ENCODE measurements around the gene OMG.
"Not testable (repeated sequence)": the region's sequence is repeated elsewhere in the genome, so short reads cannot be mapped to it uniquely, and the experiment has no call there.

Gene OMG, protein sequence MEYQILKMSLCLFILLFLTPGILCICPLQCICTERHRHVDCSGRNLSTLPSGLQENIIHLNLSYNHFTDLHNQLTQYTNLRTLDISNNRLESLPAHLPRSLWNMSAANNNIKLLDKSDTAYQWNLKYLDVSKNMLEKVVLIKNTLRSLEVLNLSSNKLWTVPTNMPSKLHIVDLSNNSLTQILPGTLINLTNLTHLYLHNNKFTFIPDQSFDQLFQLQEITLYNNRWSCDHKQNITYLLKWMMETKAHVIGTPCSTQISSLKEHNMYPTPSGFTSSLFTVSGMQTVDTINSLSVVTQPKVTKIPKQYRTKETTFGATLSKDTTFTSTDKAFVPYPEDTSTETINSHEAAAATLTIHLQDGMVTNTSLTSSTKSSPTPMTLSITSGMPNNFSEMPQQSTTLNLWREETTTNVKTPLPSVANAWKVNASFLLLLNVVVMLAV

DNA sequence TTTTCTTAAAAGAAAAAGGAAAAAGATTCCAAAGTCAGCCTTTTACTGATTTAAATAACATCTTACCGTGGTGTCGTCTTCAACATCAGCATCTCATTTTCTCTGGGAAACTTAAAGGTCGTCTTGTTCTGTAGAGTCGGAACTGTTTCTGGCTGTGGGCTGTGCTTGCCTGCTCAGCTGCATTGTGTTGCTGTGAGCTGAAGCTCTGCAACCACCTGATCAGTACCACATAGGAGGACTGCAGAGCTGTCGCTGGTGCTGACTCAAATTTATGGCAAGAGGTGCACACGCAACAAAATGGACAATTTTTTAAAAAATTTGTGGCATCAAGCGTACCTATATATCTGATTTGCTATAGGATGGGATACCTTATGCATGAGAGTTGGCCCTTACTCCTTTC, at the start of gene OMG:
Gene OMG, minus strand, starts transcription at position 150 of the 400 bp plus-strand sequence. CDS start 908 bp downstream, outside the sequence.
- no peak for DNase-seq (ENCODE audit: low spot score)

DNA sequence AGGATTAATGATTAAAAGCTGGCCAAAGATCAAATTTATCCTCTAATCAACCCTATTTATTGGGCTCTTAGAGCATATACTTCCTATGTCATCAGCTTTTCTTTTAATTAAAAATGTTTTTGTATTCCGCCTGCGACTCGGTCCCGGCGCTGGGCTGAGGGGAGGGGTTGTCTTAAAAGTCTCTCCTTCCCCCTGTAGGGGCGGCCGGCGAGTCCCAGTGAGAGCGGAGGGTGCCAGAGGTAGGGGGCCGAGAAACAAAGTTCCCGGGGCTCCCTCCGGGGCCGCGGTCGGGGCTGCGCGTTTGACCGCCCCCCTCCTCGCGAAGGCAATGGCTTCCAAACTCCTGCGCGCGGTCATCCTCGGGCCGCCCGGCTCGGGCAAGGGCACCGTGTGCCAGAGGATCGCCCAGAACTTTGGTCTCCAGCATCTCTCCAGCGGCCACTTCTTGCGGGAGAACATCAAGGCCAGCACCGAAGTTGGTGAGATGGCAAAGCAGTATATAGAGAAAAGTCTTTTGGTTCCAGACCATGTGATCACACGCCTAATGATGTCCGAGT, 48.2 kb upstream of the OMG start:
- not testable (repeated sequence) for DNase-seq (ENCODE audit: low spot score)

DNA sequence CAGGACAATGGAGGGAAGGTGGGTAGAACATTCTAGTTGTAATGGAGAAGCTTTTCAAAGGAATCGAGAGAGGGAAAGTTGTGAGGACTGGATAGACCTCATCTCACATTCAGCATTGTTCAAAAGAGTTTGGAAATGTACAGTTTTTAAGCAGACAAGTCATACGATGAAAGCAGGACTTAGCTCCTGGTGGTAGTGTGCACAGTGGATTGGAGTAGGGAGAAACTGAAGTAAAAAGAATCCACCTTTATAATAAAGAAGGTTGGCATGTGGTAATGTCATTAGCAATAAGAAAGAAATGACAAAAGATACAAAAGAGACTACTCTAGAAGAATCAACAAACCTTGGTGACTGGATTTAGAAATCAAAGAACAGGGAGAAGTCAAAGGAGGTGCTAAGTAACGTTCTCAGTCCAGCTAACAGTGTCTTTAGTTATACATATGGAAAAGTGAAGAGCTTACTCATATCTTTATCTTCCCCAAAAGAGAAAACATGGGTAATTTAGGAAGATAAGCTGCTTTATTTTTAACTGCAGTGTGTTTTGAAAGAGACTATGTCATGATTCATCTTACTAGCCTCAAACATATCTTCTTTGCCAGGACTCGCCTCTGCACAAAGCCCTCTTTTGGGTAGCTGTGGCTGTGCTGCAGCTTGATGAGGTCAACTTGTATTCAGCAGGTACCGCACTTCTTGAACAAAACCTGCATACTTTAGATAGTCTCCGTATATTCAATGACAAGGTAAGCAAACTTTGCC, 43.0 kb upstream of the OMG start:
- no peak for DNase-seq (ENCODE audit: low spot score)

DNA sequence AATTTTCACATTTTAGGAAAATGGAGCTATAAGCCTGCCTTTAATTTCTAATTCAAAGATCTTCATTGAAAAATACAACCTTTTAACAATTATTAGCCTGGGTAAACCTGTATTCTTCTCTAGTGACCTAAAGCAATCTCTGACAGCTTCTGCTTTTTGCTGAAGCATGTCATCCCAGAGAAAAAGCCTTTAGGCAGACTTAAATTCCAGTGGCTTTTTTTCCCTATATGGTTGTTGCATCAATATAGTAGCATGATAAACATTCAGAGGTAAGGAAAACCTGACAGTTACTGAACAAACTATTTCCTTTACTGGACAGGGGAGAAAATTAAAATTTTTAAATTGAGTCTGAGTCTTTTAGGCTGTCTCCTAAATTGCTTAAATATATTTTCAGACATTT, 32.2 kb upstream of the OMG start:
- DNase-seq (ENCODE audit: low spot score): no peak

DNA sequence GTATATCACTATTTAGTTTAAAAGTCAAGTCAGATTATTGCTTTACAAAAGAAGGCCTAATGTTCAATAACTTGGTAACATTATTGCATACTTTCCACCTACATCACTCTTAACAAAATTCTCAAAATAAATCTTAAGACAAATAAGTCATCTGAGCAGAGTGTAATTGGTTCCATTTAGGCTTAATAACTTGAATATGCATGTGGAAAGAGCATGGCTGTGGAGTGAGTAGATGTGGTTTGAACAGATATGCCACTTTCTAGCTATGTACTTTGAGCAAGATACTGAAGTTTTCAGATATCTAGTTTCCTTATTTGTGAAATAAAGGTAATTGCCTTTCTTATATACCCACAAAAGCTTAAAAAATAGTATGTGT, 31.1 kb upstream of the OMG start:
- no peak for DNase-seq (ENCODE audit: low spot score)

DNA sequence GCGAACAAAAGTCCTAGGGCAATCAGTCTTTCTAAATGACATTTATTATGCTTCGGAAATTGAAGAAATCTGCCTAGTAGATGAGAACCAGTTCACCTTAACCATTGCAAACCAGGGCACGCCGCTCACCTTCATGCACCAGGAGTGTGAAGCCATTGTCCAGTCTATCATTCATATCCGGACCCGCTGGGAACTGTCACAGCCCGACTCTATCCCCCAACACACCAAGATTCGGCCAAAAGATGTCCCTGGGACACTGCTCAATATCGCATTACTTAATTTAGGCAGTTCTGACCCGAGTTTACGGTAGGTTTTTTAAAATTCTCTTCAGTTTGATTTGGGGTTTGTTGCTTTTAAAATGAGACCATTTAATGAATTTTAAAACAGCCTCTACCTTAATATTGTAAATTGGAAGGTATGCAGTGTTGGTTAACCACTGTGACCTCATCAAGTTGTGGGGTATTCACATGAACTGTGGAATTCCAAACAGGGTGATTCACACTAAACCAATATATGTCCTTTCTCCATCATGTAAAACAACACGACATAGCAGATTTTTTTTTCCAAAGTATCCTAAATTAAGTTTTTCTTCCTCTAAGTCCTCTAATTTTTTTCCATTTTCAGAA, 30.6 kb upstream of the OMG start:
- no peak for DNase-seq (ENCODE audit: low spot score)

DNA sequence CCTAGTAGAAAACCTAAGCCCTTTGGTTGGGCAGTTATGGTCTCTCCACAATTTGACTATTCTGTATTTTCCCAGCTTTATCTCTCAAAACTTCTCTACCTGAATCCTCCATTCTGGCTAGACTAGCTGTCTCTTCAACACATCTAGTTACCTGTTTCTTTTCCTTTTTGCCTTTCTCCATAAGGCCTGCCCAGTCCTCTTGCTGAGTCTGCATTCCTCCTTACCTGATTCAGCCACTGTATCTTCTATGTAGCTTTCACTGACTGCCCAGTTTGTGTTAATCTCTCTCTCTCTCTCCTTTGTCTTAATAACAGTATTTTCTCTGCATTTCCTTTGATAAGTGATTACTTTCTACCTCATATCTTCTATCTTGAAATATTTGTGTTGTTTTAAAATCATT, 26.5 kb upstream of the OMG start:
- DNase-seq (ENCODE audit: low spot score): no peak

DNA sequence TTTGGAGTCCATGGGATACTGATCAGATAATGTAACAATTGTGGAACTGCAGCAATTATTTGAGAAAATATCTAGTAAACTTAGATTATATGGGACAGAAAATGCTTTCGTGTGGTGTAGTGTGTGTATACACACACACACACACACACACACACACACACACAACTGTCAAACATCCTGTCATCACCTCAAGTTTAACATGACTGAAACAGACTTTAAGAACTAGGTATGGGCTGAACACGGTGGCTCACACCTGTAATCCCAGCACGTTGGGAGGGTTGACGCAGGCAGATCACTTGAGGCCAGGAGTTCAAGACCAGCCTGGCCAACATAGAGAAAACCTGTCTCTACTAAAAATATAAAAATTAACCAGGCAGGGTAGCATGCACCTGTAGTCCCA, 24.9 kb upstream of the OMG start:
- DNase-seq (ENCODE audit: low spot score): no peak

DNA sequence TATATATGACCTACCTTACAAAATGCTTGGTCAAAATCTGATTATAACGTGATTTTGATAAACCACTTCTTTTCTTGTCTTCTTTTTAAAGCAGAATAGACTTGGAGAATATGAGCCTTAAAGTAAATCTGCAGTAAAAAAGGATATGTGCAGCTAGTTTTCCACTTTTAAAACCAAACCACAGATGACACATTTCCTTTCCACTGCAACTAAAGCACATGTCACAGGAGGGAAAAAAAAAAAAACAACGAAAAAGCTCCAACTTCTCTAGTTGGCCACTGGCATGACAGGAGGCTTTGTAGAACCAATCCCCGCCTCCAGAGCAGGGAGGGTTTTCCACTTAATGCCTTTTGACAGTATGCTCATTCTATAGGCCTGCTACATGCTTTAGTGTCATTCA, 24.4 kb upstream of the OMG start, which contains the start of gene EVI2A:
Gene EVI2A, minus strand, starts transcription at position 142 of the 400 bp plus-strand sequence. CDS start 2,609 bp downstream, outside the sequence.
- DNase-seq (ENCODE audit: low spot score): no peak

DNA sequence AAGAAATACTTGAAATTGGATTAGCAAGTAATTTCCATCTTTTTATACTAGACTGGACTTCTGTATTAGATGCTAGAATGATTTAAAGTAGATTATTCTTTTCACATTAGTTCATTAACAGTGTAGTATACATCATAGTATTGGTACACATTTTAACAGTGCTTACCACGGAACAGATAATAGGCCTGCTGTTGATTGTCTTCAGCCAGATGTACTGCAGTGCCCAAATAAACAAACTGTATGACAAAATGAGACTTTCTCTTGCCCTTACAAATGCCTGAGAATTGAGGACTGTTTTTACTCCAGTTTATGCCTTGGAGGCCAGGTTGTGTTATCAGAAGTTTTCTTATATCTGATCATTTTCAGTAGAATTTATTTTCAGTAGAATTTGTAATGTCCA, 23.8 kb upstream of the OMG start:
- no peak for DNase-seq (ENCODE audit: low spot score)

DNA sequence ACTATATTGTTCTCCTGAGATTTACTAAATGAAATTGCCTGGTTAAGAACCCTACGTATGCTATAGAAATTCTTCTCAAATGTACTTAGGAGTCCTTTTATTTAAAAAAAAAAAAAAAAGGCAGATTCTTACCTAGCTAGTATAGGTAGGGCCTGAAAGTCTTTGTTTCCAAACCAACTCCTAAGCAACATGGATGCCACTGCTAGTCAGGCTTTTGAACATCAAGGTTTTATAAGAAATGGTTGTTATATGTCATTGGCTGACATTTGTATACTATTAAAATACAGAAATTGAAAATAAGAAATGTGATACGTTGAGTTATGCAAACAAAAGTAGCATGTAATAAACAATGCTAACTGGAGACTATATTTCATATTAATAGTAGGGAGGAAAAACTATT, 23.2 kb upstream of the OMG start:
- no peak for DNase-seq (ENCODE audit: low spot score)

DNA sequence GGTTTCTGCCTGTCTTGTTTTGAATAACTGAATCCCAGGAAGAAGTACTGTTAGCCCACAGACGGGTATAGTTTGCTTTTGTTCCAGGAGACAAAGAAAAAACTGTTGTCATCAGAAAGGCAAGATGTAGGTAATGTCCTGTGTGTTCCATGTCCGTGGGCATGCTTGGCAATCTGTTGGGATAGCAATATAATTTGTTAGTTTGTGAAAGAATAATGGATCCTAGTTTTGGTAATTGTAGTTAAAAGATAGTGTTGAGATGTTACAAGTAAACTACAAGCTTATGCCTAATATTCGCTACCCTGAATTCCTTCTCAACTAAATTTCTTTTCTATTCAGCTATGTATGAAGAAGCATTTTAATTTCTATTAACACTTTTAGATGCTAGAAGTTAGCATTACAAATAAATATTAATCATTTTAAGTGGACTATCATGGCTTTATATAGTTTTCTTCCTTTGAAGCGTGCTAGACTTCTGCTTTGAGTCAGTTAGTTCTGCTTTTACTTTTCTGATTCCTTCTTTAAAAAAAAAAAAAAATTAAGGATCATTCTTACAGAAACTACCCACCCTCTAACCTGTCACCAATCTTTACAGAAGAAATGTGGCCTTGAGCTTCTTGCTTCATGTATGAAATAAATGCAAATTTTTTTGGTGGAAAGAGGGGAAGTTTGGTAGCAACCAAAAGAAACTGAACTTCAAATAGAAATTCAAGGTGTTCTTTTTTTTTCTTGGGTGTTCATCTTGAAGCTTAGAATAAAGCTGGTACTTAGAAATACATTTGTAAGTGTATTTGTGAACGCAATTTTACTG, 22.0 kb upstream of the OMG start:
- DNase-seq (ENCODE audit: low spot score): no peak

DNA sequence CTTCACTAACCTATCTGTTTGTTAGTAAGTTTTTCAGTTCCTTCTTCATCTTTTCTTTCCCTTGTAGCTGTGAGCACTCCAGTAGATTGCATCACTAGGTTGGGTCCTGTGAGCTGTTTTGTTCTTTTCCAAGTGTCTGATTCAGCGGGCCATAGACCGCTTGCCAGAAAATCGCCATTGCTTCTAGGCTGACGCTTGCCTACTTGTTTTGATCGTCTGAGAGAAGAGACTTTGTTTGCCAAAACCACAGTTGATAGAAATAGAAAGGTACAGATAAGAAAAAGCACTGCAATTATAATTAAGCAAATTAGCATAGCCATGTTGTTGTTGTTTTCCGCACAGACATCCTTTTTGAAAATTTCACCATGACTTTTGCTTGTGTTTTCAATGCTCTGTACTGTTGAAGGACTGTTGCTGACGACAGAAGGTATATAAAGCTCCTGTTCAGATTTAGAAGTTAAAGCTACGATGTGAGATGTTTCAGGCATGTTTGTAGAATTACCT, 21.3 kb upstream of the OMG start:
- no peak for DNase-seq (ENCODE audit: low spot score)

DNA sequence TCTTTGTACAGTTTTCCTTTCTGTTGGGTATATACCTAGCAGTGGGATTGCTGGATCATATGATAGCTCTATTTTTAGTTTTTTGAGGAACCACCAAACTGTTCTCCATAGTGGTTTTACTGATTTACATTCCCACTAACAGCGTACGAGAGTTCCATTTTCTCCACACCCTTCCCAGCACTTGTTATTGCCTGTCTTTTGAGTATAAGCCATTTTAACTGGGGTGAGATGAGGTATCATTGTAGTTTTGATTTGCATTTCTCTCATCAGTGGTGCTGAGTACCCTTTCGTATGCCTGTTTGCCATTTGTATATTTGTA, 17.7 kb upstream of the OMG start:
- no peak for DNase-seq (ENCODE audit: low spot score)

DNA sequence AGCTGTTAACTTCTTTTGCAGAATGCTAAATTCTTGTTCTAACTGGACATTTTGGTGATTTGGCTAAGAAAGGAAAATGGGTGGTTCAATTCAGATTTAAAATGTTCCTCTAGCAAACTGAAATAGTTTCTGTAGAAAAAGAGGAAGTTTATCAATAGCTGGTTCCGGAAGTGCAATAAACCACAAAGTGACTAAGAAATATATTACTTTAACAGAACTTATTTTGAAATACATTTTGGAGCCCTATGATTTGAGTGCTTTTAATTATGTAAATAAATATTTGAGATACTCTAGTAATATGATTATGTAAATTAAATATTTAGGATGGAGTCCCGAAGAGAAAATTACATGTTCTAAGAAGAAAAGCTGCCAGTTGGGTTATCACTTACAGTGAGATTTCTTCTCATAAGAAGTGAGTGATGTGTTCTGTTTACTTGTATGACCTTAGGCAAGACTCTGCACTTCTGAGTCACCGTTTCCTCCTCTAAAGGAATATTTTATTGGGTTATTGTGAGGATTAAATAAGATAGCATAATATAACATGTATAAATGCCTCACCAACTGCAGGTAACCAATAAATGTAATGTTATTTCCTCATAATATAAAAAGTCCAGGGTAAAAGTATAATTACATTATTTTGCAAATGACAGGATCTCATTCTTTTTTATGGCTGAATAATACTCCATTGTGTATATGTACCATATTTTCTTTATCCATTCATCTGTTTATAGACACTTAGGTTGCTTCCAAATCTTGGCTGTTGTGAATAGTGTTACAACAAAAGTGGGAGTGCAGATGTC, 17.1 kb upstream of the OMG start, which contains the start of gene EVI2B:
Gene EVI2B, minus strand, starts transcription at position 73 of the 800 bp plus-strand sequence. CDS start 8,445 bp downstream, outside the sequence.
- DNase-seq (ENCODE audit: low spot score): no peak

DNA sequence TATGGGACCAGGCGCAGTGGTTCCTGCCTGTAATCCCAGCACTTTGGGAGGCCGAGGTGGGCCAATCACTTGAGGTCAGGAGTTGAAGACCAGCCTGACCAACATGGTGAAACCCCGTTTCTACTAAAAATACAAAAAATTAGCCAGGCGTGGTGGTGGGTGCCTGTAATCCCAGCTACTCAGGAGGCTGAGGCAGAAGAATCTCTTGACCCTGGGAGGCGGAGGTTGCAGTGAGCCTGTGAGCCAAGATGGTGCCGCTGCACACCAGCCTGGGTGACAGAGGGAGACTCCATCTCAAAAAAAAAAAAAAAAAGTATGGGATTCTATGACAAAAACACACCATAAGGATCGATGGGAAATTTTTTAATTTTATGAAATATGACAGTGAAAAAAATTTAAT, 15.2 kb upstream of the OMG start:
- not testable (repeated sequence) for DNase-seq (ENCODE audit: low spot score)

DNA sequence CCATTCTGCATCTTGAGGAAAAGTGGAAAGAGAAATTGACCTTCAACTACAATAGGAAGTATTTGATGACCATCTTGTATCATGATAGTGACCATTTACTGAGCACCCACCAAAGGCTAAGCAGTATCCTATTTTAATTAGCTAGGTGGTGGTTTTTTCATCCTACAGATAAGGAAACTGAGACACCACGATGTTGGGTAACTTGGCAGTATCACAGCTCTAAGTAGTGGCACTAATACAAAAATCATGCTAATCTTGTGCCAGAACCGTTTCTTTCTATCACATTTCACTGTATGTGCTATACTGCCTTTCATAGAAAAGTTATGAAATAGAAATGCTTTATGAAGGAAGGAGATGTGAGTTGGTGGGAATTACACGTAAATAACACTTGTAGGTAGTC, 14.5 kb upstream of the OMG start:
- DNase-seq (ENCODE audit: low spot score): no peak

DNA sequence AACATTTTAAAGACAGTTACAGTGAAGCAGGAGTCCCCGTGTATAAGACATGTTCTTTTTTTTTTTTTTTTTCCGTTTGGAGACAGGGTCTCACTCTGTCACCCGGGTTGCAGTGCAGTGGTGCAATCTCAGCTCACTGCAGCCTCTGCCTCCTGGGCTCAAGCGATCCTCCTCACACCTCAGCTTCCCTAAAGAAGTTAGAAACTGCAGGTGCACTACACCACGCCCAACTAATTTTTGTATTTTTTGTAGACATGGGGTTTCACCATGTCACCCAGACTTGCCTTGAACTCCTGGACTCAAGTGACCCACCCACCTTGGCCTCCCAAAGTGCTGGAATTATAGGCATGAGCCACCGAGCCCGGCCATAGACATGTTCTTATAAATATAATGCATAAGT, 13.8 kb upstream of the OMG start:
- DNase-seq (ENCODE audit: low spot score): no peak

DNA sequence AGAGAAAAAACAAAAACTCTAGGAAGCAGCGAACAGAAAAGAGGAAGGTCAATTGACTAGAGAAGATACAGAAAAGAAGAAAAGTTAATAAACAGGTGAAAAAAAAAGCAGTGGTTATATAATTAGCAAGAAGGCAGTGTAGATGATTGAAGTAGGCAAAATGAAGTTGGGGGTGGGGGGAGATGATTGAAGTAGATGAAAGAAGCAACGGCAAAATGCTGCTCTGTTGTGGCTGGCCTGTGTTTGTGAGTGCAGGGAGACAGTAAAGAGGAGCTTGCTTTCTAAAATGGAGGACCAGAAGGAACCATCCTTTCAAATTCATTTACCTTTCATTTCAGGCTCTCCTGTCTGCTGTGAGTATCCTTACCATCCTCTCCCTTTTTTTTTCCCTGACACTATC, 13.2 kb upstream of the OMG start:
- DNase-seq (ENCODE audit: low spot score): no peak

DNA sequence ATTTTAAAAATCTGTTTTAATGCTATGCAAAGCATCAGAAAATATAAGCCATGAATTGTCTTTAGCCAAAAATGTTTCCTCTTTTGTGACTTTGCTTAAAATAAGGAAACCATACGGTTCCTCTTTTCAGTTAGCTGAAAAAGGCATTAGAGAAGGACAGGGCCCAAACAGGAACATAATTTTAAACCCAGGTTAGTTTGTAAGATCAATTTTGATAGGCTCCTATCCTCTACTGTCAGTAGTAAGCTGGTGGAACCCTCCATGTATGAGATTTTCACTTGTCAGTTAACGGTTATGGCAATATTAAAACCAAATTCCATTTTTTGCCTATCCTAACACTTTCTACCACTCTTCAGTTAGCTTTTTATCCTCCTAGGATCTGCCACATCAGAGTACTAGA, 12.5 kb upstream of the OMG start:
- DNase-seq (ENCODE audit: low spot score): no peak

All from hematopoietic multipotent progenitor cell treated with erythropoietin and hydrocortisone succinate and interleukin-3 and kit ligand, for 15 days (in vitro differentiated cells).